Muscle layer of duodenum (tissue), 2 donors: ENCODE measurements around the gene UBE3C.
"Not testable (repeated sequence)": the region's sequence is repeated elsewhere in the genome, so short reads cannot be mapped to it uniquely, and the experiment has no call there.

ENCODE experiments used
- H3K27ac ChIP-seq: one replicate; pipeline ENCODE4 v1.7.0; 2013; ENCODE audit warnings: mild to moderate bottlenecking, low read length
- H3K27me3 ChIP-seq: one replicate; pipeline ENCODE4 v1.7.0; 2013; ENCODE audit warnings: low read depth, mild to moderate bottlenecking, control low read depth, low read length
- H3K36me3 ChIP-seq, 2 donors: one replicate each; pipeline ENCODE4 v1.7.0; 2013; ENCODE audit warnings: low read length in 2 of 2, control low read depth in 1 of 2, mild to moderate bottlenecking in 1 of 2; ENCODE audit not compliant: insufficient read depth in 2 of 2, control insufficient read depth in 1 of 2
- H3K4me1 ChIP-seq, 2 donors: one replicate each; pipeline ENCODE4 v1.7.0; 2013; ENCODE audit warnings: low read length in 2 of 2, mild to moderate bottlenecking in 2 of 2, control low read depth in 1 of 2, moderate library complexity in 1 of 2; ENCODE audit not compliant: insufficient read depth in 2 of 2, control insufficient read depth in 1 of 2
- H3K4me3 ChIP-seq, 2 donors: one replicate each; pipeline ENCODE4 v1.7.0; 2013; ENCODE audit warnings: low read length in 2 of 2, low read depth in 1 of 2, mild to moderate bottlenecking in 1 of 2
- H3K9me3 ChIP-seq, 2 donors: one replicate each; pipeline ENCODE4 v1.7.0; 2013; ENCODE audit warnings: low read length in 2 of 2, control low read depth in 1 of 2, mild to moderate bottlenecking in 1 of 2; ENCODE audit not compliant: control insufficient read depth in 1 of 2
- donor health status: healthy.

Gene UBE3C

DNA sequence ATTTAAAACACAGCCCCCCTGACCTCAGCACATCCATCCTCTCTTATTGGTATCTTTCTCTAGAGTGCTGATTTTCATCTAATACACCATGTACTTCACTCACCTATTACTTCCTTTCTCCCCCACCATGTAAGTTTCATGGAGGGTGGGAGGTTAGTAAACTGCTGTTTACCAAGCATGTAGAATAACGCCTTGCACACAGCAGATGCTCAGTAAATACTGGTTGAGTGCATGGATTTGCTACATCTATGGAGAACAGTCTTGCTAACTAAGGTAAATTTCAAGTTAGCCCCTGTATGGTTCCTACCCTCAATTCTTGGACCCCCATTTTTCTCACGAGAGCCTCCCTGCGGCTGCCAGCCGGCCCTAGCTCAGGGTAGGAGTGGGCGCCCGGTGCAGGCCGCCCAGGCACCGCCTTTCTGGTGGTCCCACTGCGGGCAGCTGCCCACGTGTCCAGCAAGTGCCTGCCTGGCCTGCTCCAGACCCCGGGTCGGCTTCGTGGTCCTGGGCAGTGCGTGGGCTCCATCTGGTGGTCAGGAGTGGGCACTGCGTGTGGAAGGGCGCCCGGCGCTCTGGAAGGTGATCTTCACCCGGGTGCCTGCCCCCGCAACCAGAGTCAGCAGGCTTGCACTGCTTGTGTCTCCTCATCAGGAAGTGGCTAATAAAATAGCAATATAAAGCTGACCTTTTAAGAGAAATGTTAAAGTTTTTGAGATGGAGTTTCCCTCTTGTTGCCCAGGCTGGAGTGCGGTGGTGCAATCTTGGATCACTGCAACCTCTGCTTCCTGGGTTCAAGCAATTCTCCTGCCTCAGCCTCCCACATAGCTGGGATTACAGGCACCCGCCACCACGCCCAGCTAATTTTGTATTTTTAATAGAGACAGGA is 134.7 kb downstream of the UBE3C start:
- Histone ChIP-seq H3K27me3 (no peaks in the 10 kb centered on the region), H3K4me1 (peaks cover 0 to 19% of the 10 kb centered on the region in 2 donors), H3K36me3 (peaks cover 13 to 22% of the 10 kb centered on the region in 2 donors), H3K27ac (no peak overlapping the region), H3K9me3 (no peaks in the 10 kb centered on the region), H3K4me3 (no peak overlapping the region)

DNA sequence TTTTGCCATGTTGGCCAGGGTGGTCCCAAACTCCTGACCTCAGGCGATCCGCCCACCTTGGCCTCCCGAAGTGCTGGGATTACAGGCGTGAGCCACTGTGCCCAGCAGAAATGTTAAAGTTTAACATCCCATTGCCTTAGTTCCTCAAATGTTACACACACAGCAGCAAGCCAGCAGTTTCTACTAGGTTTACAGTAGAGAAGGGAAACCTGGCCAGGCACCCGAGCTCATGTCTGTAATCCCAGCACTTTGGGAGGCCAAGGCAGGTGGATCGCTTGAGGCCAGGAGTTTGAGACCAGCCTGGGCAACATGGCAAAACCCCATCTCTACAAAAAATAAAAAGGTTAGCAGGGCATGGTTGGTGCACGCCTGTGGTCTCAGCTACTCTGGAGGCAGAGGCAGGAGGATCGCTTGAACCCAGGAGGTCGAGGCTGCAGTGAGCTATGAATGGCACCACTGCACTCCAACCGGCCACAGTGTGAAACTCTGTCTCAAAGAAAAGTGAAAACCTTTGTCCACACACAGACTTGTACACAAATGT is 135.4 kb downstream of the UBE3C start:
- Histone ChIP-seq H3K36me3 (peaks cover 10 to 19% of the 10 kb centered on the region in 2 donors), H3K4me1 (peaks cover 0 to 19% of the 10 kb centered on the region in 2 donors)
- not testable (repeated sequence) for H3K4me3 ChIP-seq, H3K27me3 ChIP-seq, H3K27ac ChIP-seq, H3K9me3 ChIP-seq

DNA sequence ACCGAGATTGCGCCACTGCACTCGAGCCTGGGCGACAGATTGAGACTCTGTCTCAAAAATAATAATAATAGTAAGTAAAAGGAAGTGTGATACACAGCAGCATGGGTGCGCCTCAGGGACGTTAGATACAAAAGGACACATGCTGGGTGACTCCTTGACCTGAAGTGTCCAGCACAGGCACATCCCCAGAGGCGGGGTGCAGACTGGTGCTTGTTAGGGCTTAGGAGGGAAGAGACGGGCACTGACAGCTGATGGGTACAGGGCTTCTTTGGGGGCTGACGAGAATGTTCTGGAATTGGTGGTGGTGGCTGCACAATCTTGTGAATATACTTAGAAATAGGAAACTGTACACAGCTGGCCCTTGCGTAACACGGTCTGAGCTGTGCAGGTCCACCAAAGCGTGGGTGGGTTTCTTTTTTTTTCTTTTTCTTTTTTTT is 136.3 kb downstream of the UBE3C start:
- Histone ChIP-seq H3K27me3 (no peaks in the 10 kb centered on the region), H3K36me3 (peaks cover 5 to 10% of the 10 kb centered on the region in 2 donors), H3K27ac (no peak overlapping the region), H3K4me3 (no peak overlapping the region), H3K9me3 (no peaks in the 10 kb centered on the region), H3K4me1 (peaks cover 0 to 19% of the 10 kb centered on the region in 2 donors)

DNA sequence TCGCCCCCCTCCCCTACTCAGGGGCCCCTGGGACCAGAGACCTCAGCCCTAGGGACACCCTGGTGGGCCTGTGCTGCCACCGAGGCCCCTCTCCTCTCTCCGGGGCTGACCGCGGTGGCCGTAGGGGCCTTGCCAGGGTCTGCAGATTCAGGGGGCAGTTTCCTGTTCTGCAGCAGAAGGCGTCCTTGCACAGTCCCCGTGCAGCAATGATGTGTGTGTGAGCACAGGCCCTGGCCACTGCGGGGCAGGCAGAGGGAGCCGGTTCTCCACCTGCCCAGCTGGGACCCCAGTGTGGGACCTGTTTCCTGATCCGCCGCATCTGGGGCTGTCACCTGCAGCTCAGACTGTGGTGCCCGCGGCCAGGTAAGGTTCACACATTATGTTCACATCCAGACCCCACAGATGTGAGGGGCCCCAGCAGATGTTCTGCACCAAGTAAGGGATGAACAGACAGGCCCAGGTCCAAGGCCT is 137.4 kb downstream of the UBE3C start:
- Histone ChIP-seq H3K4me1 (peaks cover 0 to 19% of the 10 kb centered on the region in 2 donors), H3K4me3 (no peak overlapping the region), H3K9me3 (no peaks in the 10 kb centered on the region), H3K36me3 (peaks cover 0 to 1% of the 10 kb centered on the region in 2 donors), H3K27me3 (no peaks in the 10 kb centered on the region), H3K27ac (no peak overlapping the region)

DNA sequence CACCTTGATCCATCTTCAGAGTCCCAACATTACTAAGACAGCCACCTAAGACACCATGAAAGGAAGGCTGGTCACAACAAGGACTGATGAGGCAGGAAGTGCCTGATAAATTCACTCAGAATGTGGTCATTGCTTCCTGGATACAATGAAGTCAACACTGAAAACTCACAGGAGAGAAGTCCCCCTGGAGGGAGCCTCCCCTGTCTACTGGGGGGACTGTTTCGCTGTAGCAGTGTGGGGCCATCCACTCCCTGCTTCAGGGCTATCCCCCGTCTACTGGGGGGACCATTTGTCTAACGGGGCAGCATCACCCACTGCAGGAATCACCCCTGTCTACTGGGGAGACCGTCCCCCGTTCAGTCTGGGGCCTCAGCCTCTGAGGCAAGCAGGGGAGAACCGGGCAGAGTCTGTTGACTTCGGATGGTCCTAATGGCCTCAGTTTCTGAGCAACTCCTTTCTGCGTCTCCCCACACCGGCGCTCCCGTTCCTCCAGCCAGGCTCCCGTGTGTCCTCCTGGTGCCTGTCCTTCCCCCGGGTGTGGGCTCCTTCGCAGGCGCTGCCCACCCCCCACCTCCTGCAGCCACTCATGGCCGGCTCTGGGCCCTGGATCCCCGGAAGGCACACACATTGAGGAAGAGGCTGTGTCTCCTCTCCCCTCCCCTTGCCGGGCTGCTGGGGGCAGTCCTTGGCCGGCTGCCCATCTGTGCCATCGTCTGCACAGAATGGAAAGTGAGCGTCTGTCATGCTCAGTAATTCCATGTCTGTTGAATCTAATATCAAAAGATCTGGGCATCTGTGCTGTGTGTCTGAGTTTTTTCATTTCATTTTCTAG is 138.2 kb downstream of the UBE3C start:
- Histone ChIP-seq H3K27ac (no peak overlapping the region), H3K27me3 (no peaks in the 10 kb centered on the region), H3K4me3 (no peak overlapping the region), H3K36me3 (no peaks in the 10 kb centered on the region), H3K4me1 (peaks cover 0 to 16% of the 10 kb centered on the region in 2 donors), H3K9me3 (no peaks in the 10 kb centered on the region)

DNA sequence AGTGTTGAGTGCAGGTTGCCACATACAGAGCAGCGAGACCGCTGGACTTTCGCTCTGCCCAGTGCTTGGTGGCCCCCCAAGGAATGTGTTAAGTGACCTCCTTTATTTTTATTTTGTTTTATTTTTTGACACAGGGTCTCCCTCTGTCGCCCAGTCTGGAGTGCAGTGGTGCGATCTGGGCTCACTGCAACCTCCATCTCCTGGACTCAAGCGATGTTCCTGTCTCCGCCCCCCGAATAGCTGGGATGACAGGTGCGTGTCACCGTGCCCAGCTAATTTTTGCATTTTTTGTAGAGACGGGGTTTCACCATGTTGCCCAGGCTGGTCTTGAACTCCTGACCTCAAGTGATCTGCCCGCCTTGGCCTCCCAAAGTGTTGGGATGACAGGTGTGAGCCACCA is 138.8 kb downstream of the UBE3C start:
- H3K4me3 ChIP-seq, H3K27ac ChIP-seq, H3K36me3 ChIP-seq, H3K27me3 ChIP-seq, H3K9me3 ChIP-seq: not testable (repeated sequence)
- peaks cover 0 to 11% of the 10 kb centered on the region in 2 donors for H3K4me1 ChIP-seq

DNA sequence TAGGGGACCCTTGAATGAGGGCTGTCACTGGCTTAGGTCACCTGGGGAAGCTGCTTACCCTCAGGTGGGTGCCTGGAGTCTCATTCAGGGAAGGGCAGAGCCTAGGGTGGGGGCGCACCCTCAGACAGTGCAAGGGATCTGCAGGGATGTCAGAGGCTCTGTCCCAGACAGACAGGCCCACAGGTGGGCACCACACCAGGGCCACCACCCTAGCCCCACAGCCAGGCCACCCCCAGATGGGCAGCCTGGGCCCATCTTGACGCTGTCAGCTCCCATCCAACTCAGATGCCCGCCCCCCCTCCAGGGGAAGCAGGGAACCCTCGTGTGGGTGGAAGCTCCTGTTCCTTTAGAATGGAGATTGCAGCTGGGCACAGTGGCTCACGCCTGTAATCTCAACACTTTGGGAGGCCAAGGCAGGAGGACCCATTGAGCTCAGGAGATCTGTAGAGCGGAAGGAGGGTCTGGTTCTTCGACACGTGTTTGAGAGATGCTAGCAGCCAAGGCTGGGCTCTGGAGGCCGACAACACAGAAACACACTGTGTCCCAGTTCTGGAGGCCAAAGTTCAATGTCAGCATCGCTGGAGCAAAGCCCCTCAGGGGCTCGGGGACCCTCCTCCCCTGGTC is 139.6 kb downstream of the UBE3C start:
- Histone ChIP-seq H3K4me1 (peaks cover 0 to 10% of the 10 kb centered on the region in 2 donors), H3K27ac (no peak overlapping the region), H3K4me3 (no peak overlapping the region)

DNA sequence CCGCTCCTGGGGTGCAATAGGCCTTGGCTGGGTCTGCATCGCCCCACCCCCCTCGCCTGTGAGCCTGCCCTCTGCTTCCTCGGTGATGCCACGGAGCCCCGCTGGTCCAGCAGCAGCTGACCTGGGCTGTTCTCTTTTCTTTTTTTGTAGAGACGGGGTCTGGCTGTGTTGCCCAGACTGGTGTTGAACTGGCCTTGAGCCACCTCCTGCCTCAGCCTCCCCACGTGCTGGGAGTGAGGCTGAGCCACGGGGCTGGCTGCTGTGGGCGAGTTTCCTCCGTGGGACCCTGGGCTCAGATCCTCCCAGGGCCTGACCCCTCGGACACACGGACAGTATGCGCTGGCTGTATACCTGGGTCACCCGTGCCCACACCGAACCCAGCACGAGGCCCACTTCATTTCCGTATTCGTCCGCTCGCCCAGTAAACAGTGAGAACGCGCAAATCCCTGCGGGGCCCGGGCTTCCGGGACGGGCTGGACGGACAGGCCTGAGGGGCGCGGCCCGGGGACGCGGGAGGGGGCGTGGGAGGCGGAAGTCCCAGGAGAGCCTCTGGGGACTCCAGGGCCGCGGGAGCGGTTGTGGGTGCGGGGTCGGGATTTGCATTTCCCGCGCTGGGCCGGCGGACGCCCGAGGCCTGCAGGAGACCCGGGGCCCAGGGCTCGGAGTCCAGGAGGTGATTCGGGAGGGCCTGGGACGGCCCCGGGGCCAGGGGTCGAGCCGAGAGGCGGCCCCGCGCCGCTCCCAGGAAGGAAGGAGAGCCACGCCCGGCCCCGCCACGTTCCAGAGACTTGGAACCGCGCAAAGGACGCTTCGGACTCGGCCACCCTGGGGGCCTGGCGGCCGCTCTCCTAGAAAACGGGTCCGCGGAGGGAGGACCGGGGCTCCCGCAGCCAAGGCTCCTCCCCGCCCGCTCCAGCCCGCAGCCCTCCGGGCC is 140.3 kb downstream of the UBE3C start:
- peak overlapping the region; percentile 37 to 66 for H3K4me3 ChIP-seq
- H3K36me3 ChIP-seq, result no peaks in the 10 kb centered on the region
- peaks cover 0 to 6% of the 10 kb centered on the region in 2 donors for H3K4me1 ChIP-seq
- no peaks in the 10 kb centered on the region for H3K27me3 ChIP-seq
- no peaks in the 10 kb centered on the region for H3K9me3 ChIP-seq
- no peak overlapping the region for H3K27ac ChIP-seq

More for the DNA sequence above, 139.6 kb downstream of the UBE3C start:
- no peaks in the 10 kb centered on the region for H3K9me3 ChIP-seq
- H3K36me3 ChIP-seq, result no peaks in the 10 kb centered on the region
- no peaks in the 10 kb centered on the region for H3K27me3 ChIP-seq

DNA sequence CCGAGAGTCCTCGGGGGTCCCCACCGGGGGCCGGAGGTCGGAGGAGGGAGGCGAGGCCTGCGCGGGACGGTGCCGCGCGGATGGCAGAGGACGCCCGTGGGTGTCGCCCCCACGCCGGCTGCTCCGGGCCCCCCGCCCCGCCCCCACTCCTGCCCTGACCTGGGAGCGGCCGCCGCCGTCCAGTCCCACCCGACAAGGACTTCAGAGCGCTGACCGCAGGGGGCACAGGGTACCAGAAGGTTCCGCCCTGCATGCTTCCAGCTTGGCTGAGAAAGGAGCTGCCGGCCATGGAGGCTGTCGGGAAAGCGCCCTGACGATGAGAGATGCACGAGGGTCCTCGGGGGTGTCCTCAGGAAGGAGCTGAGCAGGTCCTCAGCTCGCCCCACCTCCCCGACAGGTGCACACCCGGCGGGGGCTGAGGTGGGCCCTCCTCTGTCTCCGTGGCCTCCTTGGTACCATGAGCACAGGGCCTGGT is 141.1 kb downstream of the UBE3C start:
- Histone ChIP-seq H3K27ac (no peak overlapping the region), H3K27me3 (no peaks in the 10 kb centered on the region), H3K9me3 (peaks cover 0 to 6% of the 10 kb centered on the region in 2 donors), H3K36me3 (no peaks in the 10 kb centered on the region), H3K4me1 (peaks cover 0 to 6% of the 10 kb centered on the region in 2 donors), H3K4me3 (peak overlapping the region in 1 of 2 donors; percentile 66)

DNA sequence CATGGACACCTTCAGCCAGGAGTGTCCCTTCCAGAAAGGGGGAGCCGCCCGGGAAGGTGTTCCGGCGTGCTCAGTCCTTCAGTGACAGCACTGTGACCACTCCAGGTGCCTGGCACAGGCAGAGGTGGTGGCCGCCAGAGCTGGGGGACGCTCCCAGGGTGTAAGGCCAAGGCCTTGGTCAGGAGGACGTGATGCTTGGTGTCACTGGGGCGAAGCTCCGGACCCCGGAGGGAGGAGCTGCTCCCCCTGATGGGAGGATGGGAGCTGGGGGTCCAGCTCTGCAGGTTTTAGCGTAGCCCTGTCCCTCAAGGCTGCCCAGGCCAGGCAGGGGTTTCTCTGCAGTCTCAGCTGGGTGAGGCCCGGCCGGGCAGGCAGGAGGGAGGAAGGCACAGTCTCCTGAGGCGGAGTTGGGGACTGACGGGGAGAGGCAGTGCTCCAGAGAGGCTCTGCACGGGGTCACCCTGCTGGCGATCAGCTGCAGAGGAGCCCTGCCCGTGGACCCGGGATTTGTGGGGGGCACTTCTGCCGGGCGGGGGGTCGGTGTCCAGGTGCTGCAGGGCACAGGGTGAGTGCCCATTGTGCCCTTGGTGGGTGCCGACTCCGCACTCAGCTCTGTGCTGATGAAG is 141.6 kb downstream of the UBE3C start:
- H3K27me3 ChIP-seq, result no peaks in the 10 kb centered on the region
- peaks cover 0 to 6% of the 10 kb centered on the region in 2 donors for H3K9me3 ChIP-seq
- peak overlapping the region in 1 of 2 donors; percentile 66 for H3K4me3 ChIP-seq
- no peaks in the 10 kb centered on the region for H3K36me3 ChIP-seq
- peaks cover 0 to 6% of the 10 kb centered on the region in 2 donors for H3K4me1 ChIP-seq
- H3K27ac ChIP-seq, result no peak overlapping the region
